Astrocyte (in vitro differentiated cells and primary cell): ENCODE data around the gene SLC35A3.
"Not testable (repeated sequence)": the region's sequence is repeated elsewhere in the genome, so short reads cannot be mapped to it uniquely, and the experiment has no call there.

Source experiments
- EZH2 ChIP-seq: IDR thresholded peaks from 2 replicates; pipeline ENCODE4 v1.6.1; 2012; ENCODE audit warnings: mild to moderate bottlenecking, low read length, inconsistent platforms; ENCODE audit not compliant: insufficient read depth
- TF ChIP-seq, protein P1 (sequence below): IDR thresholded peaks from 2 replicates; pipeline ENCODE4 v1.5.1; 2011; ENCODE audit warnings: low read depth, mild to moderate bottlenecking, inconsistent platforms, low read length, moderate library complexity; ENCODE audit not compliant: insufficient read depth

DNA sequence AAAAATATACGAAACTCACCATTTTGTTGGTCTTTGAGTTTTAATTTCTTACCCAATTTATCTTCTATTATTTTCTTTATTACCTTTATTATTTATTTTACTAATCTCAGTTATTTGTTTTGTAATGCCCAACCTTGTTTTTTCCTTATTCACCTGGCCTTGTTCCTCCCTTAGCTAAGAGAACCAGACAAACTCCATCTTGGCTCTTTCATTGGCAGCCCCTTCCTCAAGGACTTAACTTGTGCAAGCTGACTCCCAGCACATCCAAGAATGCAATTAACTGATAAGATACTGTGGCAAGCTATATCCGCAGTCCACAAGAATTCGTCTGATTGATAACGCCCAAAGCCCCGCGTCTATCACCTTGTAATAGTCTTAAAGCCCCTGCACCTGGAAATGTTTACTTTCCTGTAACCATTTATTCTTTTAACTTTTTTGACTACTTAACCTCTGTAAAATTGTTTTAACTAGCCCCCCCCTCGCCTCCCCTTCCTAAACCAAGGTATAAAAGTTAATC lies 10.5 kb upstream of the SLC35A3 start:
- TF ChIP-seq, protein P1, sequence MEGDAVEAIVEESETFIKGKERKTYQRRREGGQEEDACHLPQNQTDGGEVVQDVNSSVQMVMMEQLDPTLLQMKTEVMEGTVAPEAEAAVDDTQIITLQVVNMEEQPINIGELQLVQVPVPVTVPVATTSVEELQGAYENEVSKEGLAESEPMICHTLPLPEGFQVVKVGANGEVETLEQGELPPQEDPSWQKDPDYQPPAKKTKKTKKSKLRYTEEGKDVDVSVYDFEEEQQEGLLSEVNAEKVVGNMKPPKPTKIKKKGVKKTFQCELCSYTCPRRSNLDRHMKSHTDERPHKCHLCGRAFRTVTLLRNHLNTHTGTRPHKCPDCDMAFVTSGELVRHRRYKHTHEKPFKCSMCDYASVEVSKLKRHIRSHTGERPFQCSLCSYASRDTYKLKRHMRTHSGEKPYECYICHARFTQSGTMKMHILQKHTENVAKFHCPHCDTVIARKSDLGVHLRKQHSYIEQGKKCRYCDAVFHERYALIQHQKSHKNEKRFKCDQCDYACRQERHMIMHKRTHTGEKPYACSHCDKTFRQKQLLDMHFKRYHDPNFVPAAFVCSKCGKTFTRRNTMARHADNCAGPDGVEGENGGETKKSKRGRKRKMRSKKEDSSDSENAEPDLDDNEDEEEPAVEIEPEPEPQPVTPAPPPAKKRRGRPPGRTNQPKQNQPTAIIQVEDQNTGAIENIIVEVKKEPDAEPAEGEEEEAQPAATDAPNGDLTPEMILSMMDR = not testable (repeated sequence)
- TF ChIP-seq EZH2 = not testable (repeated sequence)
